Measurements from ENCODE around the gene FZD7.

FZD7 gene

GRCh38 chr2:202046572-202046971 is 12.9 kb downstream of the FZD7 start:
- Histone ChIP-seq H3K4me3 (replicated peaks; ENCODE audit: insufficient read depth, low read length) (no peak overlapping the region), H3K27me3 (ENCODE audit: insufficient read depth, poor library complexity, severe bottlenecking) (no peaks in the 10 kb centered on the region), H3K27ac (replicated peaks) (no peak overlapping the region)
- DNase-seq (ENCODE audit: low read depth in 1 of 2, low spot score in 1 of 2), result no peak
- TF ChIP-seq SPI1 (IDR thresholded peaks at IDR 0.05; ENCODE audit: borderline replicate concordance, low read depth) (no peak), CTCF (IDR thresholded peaks at IDR 0.05; ENCODE audit: insufficient read depth, low read length) (no peak), GABPA (IDR thresholded peaks at IDR 0.05; ENCODE audit: low read depth) (no peak), POLR2AphosphoS5 (IDR thresholded peaks at IDR 0.05; ENCODE audit: low read depth) (no peak), REST (IDR thresholded peaks at IDR 0.05; ENCODE audit: insufficient replicate concordance, low read depth) (no peak)

DNA sequence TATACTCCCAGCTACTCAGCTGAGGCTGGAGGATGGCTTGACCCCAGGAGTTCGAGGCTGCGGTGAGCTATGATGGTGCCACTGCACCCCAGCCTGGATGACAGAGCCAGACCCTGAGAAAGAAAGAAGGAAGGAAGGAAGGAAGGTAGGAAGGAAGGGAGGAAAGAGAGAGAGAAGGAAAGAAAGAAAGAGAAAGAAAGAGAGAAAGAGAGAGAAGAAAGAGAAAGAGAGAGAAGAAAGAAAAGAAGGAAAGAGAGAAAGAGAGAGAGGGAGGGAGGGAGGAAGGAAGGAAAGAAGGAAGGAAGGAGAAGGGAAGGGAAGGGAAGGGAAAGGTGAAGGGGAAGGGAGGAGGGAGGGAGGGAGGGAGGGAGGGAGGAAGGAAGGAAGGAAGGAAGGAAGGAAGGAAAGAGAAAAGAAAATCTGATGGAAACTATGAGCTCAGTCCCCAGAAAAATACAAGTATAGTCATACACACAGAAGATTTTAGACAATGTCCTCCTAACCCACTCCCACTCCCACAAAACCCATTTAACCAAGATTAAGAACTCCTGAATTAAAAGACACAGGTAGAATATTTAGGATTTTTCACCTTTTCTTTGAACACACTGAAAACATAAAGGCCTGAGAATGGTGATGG is 15.6 kb downstream of the FZD7 start:
- TF ChIP-seq CTCF (IDR thresholded peaks at IDR 0.05; ENCODE audit: insufficient read depth, low read length) (no peak), SPI1 (IDR thresholded peaks at IDR 0.05; ENCODE audit: borderline replicate concordance, low read depth) (no peak), GABPA (IDR thresholded peaks at IDR 0.05; ENCODE audit: low read depth) (no peak), POLR2AphosphoS5 (IDR thresholded peaks at IDR 0.05; ENCODE audit: low read depth) (no peak), REST (IDR thresholded peaks at IDR 0.05; ENCODE audit: insufficient replicate concordance, low read depth) (no peak)
- DNase-seq (ENCODE audit: low read depth in 1 of 2, low spot score in 1 of 2), result no peak
- no peaks in the 10 kb centered on the region for H3K27me3 ChIP-seq (ENCODE audit: insufficient read depth, poor library complexity, severe bottlenecking)
- no peak overlapping the region for H3K4me3 ChIP-seq (replicated peaks; ENCODE audit: insufficient read depth, low read length)
- H3K27ac ChIP-seq (replicated peaks), result no peak overlapping the region

- no peak overlapping the region for H3K27ac ChIP-seq (replicated peaks)
- no peak for DNase-seq (ENCODE audit: low read depth in 1 of 2, low spot score in 1 of 2)
- no peak overlapping the region for H3K4me3 ChIP-seq (replicated peaks; ENCODE audit: insufficient read depth, low read length)
- no peaks in the 10 kb centered on the region for H3K27me3 ChIP-seq (ENCODE audit: insufficient read depth, poor library complexity, severe bottlenecking)
- TF ChIP-seq POLR2AphosphoS5 (IDR thresholded peaks at IDR 0.05; ENCODE audit: low read depth) (no peak), REST (IDR thresholded peaks at IDR 0.05; ENCODE audit: insufficient replicate concordance, low read depth) (no peak), GABPA (IDR thresholded peaks at IDR 0.05; ENCODE audit: low read depth) (no peak), CTCF (IDR thresholded peaks at IDR 0.05; ENCODE audit: insufficient read depth, low read length) (no peak), SPI1 (IDR thresholded peaks at IDR 0.05; ENCODE audit: borderline replicate concordance, low read depth) (no peak)
These were observed 16.2 kb downstream of the FZD7 start for GRCh38 chr2:202049840-202050239.

Measured in HL-60 (cell line).